Esophagus squamous epithelium (tissue), 4 donors: ENCODE data around the gene SERPINA5.

Source experiments
- POLR2A ChIP-seq, 4 donors: fragments of 450-650 bp; IDR thresholded peaks; one replicate each; pipeline ENCODE4 v1.6.1; 2017; ENCODE audit warnings: antibody characterized with exemption in 4 of 4, mild to moderate bottlenecking in 4 of 4, moderate library complexity in 3 of 4
- TF ChIP-seq, protein P1 (sequence below), 6 experiments: fragments of 450-650 bp in 4 of 6; fragments of 200-600 bp in 2 of 6; sonication (generic) in 2 of 6; IDR thresholded peaks; one replicate each; pipeline ENCODE4 v1.5.1; 2016 to 2019; ENCODE audit warnings: antibody characterized with exemption in 6 of 6, mild to moderate bottlenecking in 4 of 6, moderate library complexity in 4 of 6

DNA sequence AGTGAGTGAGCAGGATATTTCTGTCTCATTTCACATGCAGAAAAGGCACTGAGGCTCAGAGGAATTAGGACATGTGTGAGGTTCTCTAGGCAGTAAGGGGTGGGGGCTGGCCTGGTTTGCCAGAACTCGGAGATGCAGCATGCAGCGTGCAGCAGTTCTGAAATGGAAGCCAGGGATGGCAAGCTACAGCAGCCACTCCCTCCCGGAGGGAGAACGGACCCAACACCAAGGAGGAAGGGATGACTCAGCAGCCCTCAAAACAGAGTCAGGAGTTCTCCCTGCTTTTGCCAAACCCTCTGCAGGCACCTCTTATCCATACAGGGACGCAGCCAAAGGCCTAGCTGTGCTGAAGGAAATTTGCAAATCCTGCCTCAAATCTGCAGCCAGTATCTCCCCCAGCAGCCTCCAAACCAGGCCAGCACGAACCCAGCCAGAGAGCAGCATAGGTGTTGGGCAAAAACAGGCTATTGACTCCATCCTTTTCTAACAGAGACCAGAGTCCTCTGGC is 20.7 kb downstream of the SERPINA5 start:
- TF ChIP-seq, protein P1, sequence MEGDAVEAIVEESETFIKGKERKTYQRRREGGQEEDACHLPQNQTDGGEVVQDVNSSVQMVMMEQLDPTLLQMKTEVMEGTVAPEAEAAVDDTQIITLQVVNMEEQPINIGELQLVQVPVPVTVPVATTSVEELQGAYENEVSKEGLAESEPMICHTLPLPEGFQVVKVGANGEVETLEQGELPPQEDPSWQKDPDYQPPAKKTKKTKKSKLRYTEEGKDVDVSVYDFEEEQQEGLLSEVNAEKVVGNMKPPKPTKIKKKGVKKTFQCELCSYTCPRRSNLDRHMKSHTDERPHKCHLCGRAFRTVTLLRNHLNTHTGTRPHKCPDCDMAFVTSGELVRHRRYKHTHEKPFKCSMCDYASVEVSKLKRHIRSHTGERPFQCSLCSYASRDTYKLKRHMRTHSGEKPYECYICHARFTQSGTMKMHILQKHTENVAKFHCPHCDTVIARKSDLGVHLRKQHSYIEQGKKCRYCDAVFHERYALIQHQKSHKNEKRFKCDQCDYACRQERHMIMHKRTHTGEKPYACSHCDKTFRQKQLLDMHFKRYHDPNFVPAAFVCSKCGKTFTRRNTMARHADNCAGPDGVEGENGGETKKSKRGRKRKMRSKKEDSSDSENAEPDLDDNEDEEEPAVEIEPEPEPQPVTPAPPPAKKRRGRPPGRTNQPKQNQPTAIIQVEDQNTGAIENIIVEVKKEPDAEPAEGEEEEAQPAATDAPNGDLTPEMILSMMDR (IDR thresholded peaks at IDR 0.05) = no peak
- no peak for TF ChIP-seq POLR2A (IDR thresholded peaks at IDR 0.05)
